Heart left ventricle (tissue), 16 donors: Measurements from ENCODE around the gene KCNJ4. TPM values are rescaled to one million over a fixed set of nuclear protein-coding genes. Genes with fewer than 3 reads are reported as not detected.

Source experiments
- ATAC-seq, 4 donors: fragments of 200-7000 bp; cut with Tn5 transposase; one replicate each; pipeline ENCODE4 v1.9.1; 2020 to 2022; ENCODE audit warnings: moderate library complexity in 4 of 4, mild to moderate bottlenecking in 3 of 4, moderate number of reproducible peaks in 1 of 4
- DNase-seq, 5 donors: peaks; one replicate each; pipeline ENCODE4 v3.0.0-alpha.2; 2020
- H3K27ac ChIP-seq, 12 donors: fragments of 200-600 bp; sonication (generic) in 4 of 12; one replicate each; pipeline versions ENCODE4 v1.5.0 to v1.8.0; 2016 to 2022; ENCODE audit warnings: mild to moderate bottlenecking in 2 of 12
- H3K27me3 ChIP-seq, 9 donors: fragments of 200-600 bp; sonication (generic) in 2 of 9; one replicate each; pipeline versions ENCODE4 v1.5.1 to v1.8.0; 2016 to 2022; ENCODE audit warnings: mild to moderate bottlenecking in 3 of 9
- H3K36me3 ChIP-seq, 9 donors: fragments of 200-600 bp; sonication (generic) in 2 of 9; one replicate each; pipeline versions ENCODE4 v1.5.0 to v1.8.0; 2018 to 2022; ENCODE audit warnings: mild to moderate bottlenecking in 2 of 9
- H3K4me1 ChIP-seq, 12 donors: fragments of 200-600 bp; sonication (generic) in 4 of 12; one replicate each; pipeline versions ENCODE4 v1.5.0 to v1.8.0; 2016 to 2022; ENCODE audit warnings: mild to moderate bottlenecking in 3 of 12
- H3K4me3 ChIP-seq, 12 donors: fragments of 200-600 bp; sonication (generic) in 4 of 12; one replicate each; pipeline versions ENCODE4 v1.5.0 to v1.8.0; 2017 to 2022; ENCODE audit warnings: mild to moderate bottlenecking in 9 of 12, moderate library complexity in 4 of 12
- H3K9me3 ChIP-seq, 12 donors: fragments of 200-600 bp; sonication (generic) in 4 of 12; one replicate each; pipeline versions ENCODE4 v1.5.0 to v1.8.0; 2016 to 2022; ENCODE audit warnings: mild to moderate bottlenecking in 1 of 12
- CTCF ChIP-seq, 12 donors: fragments of 200-600 bp; sonication (generic) in 4 of 12; IDR thresholded peaks; one replicate each; pipeline versions ENCODE4 v1.5.0 to v1.8.0; 2018 to 2022; ENCODE audit warnings: antibody characterized with exemption in 12 of 12, mild to moderate bottlenecking in 5 of 12
- POLR2A ChIP-seq, 2 donors: fragments of 450-650 bp; IDR thresholded peaks; one replicate each; pipeline ENCODE4 v1.6.1; 2017; ENCODE audit warnings: antibody characterized with exemption in 2 of 2, mild to moderate bottlenecking in 2 of 2, moderate library complexity in 2 of 2
- WGBS, 4 donors: extraction: QIAGEN DNeasy Blood & Tissue Kit in 2 of 4; methylation state at CpG; one replicate each; pipeline versions ENCODE4 v1.1.5 to v1.1.7; 2013 to 2018; 5-methylcytosine and 5-hydroxymethylcytosine counted together
- intact Hi-C, 10 donors: fragments of 100-400 bp; cut with DNase I; formaldehyde crosslinking; loops; one replicate each; pipeline versions ENCODE4 v1.11.1 to v1.14.2; 2022
- polyA plus RNA-seq, 2 donors: library from polyadenylated mRNA; stranded (reverse); fragments of 200-250 nt; gene quantifications; one replicate each; pipeline ENCODE4 v1.2.3, GENCODE V29; 2013
- total RNA-seq, 9 donors: library from RNA; depleted of rRNA in 2 of 9; stranded (reverse); fragments of >200 nt in 2 of 9; fragmentation: NEBNext Ultra II Directional in 3 of 9; extraction: Animal tissue kit (Norgen Biotek cat#: 25700) in 3 of 9; gene quantifications; one replicate each; pipeline versions ENCODE4 v1.1.0 to v1.2.4, GENCODE V29; 2016 to 2023
- donor health status: ischemic (EF 13 %, LVEDD 7.1; RV severe dilation, severe dysfunction).
- donor health status: healthy with polysubstance abuse.
- donor health status: DM: no; HTN: yes; CAD: no.
- donor health status: DM: no; HTN: no; CAD: no.
- donor health status: ischemic (EF 25% LVEDD 6.9; RV normal size, moderate dysfunction).
- donor health status: ischemic (EF 25% LVEDD 5.7; RV mildly dilated, moderate dysfunction).
- donor health status: healthy.
- donor health status: DM: yes; HTN: yes; CAD: no.
- donor health status: ischemic (EF 35%, LVEDD 5.7; RV mildly dilated, moderate dysfunction).
- donor health status: nonischemic (EF 11% LVEDD 7.7; RV severe dilation, severe dysfunction).
- donor health status: DM: yes; HTN: yes; CAD: no.
- donor health status: PGD.
- donor health status: ischemic (EF 29% LVEDD 5.4; RV normal size, mild dysfunction).
- donor health status: nonischemic (EF 23%, LVEDD 6.1; RV moderate dilation, normal function).

Gene KCNJ4
- total and polyA plus RNA-seq, 11 donors, result 14.5 to 85.5 (median 39.7) TPM

- peaks cover 4 to 43% (median 27%) of the 10 kb centered on the region in 12 donors for H3K4me1 ChIP-seq
- H3K9me3 ChIP-seq, result no peaks in the 10 kb centered on the region
- peaks cover 7 to 100% (median 100%) of the 10 kb centered on the region in 9 donors for H3K36me3 ChIP-seq
- no peak overlapping the region for H3K4me3 ChIP-seq
- TF ChIP-seq CTCF (IDR thresholded peaks at IDR 0.05) (no peak), POLR2A (IDR thresholded peaks at IDR 0.05) (no peak)
- 29 to 53% (median 41%) methylated on average over 1 of the region's 1 CpG for WGBS, 4 donors
- ATAC-seq (peak; percentile 78 to 94 (median 85)), DNase-seq (peak in 4 of 5 donors; percentile 81 to 85 (median 82))
- no peaks in the 10 kb centered on the region for H3K27me3 ChIP-seq
- intact Hi-C loops, result no loop called here
- H3K27ac ChIP-seq, result peak overlapping the region in 11 of 12 donors; percentile 23 to 78 (median 73)
Measured at GRCh38 chr22:38490915-38491314, 35.9 kb upstream of the KCNJ4 start.

GRCh38 chr22:38490475-38490874 lies 35.5 kb upstream of the KCNJ4 start:
- DNase-seq (no peak), ATAC-seq (peak in 2 of 4 donors; percentile 2 to 5)
- no peak overlapping the region for H3K4me3 ChIP-seq
- peaks cover 4 to 43% (median 25%) of the 10 kb centered on the region in 12 donors for H3K4me1 ChIP-seq
- peak overlapping the region in 11 of 12 donors; percentile 23 to 78 (median 73) for H3K27ac ChIP-seq
- H3K36me3 ChIP-seq, result peaks cover 7 to 100% (median 100%) of the 10 kb centered on the region in 9 donors
- 44 to 63% (median 58%) methylated on average over 2 of the region's 2 CpGs for WGBS, 4 donors
- intact Hi-C loops, result no loop called here
- H3K27me3 ChIP-seq, result no peaks in the 10 kb centered on the region
- no peaks in the 10 kb centered on the region for H3K9me3 ChIP-seq
- TF ChIP-seq CTCF (IDR thresholded peaks at IDR 0.05) (no peak), POLR2A (IDR thresholded peaks at IDR 0.05) (no peak)

- no peak for DNase-seq
- Histone ChIP-seq H3K9me3 (no peaks in the 10 kb centered on the region), H3K27ac (peak overlapping the region in 7 of 12 donors; percentile 10 to 78 (median 43)), H3K4me1 (peaks cover 4 to 41% (median 24%) of the 10 kb centered on the region in 12 donors), H3K36me3 (peaks cover 7 to 100% (median 100%) of the 10 kb centered on the region in 9 donors), H3K4me3 (no peak overlapping the region), H3K27me3 (no peaks in the 10 kb centered on the region)
- intact Hi-C loops, result no loop called here
- peak in 2 of 4 donors; percentile 6 for ATAC-seq
- 75 to 82% (median 79%) methylated on average over 7 of the region's 7 CpGs for WGBS, 4 donors
- TF ChIP-seq CTCF (IDR thresholded peaks at IDR 0.05), result no peak
- no peak for TF ChIP-seq POLR2A (IDR thresholded peaks at IDR 0.05)
Measured at GRCh38 chr22:38489561-38490145, 34.7 kb upstream of the KCNJ4 start.

GRCh38 chr22:38489142-38489541 lies 34.1 kb upstream of the KCNJ4 start:
- TF ChIP-seq POLR2A (IDR thresholded peaks at IDR 0.05) (no peak), CTCF (IDR thresholded peaks at IDR 0.05) (no peak)
- ATAC-seq, result no peak
- Histone ChIP-seq H3K4me1 (peaks cover 4 to 40% (median 20%) of the 10 kb centered on the region in 12 donors), H3K4me3 (no peak overlapping the region), H3K9me3 (no peaks in the 10 kb centered on the region), H3K27ac (peak overlapping the region in 4 of 12 donors; percentile 6 to 78 (median 43)), H3K36me3 (peaks cover 7 to 100% (median 100%) of the 10 kb centered on the region in 9 donors), H3K27me3 (no peaks in the 10 kb centered on the region)
- intact Hi-C loops, result no loop called here
- 90 to 92% (median 92%) methylated on average over 17 of the region's 17 CpGs for WGBS, 4 donors
- DNase-seq, result no peak
